BLaER1 (cell line): ENCODE measurements around the gene DLG2.

Experiments used
- H3K27ac ChIP-seq: shearing (Covaris generic); formaldehyde crosslinking; 2 replicates; pipeline ENCODE4 v1.8.1; 2022
- H3K27me3 ChIP-seq: shearing (Covaris generic); formaldehyde crosslinking; 2 replicates; pipeline ENCODE4 v1.8.1; 2022
- H3K36me3 ChIP-seq: shearing (Covaris generic); formaldehyde crosslinking; 2 replicates; pipeline ENCODE4 v1.8.1; 2022
- H3K4me1 ChIP-seq: shearing (Covaris generic); formaldehyde crosslinking; 2 replicates; pipeline ENCODE4 v1.8.1; 2022
- H3K4me2 ChIP-seq: shearing (Covaris generic); formaldehyde crosslinking; 2 replicates; pipeline ENCODE4 v1.8.1; 2022
- H3K4me3 ChIP-seq: shearing (Covaris generic); formaldehyde crosslinking; 2 replicates; pipeline ENCODE4 v1.8.1; 2022
- H3K9ac ChIP-seq: shearing (Covaris generic); formaldehyde crosslinking; 2 replicates; pipeline ENCODE4 v1.8.1; 2022
- H3K9me3 ChIP-seq: shearing (Covaris generic); formaldehyde crosslinking; 2 replicates; pipeline ENCODE4 v1.8.1; 2022
- H4K20me1 ChIP-seq: shearing (Covaris generic); formaldehyde crosslinking; 2 replicates; pipeline ENCODE4 v1.8.1; 2022
- Cebpa-rat ChIP-seq: shearing (Covaris generic); IDR thresholded peaks from 2 replicates; pipeline ENCODE4 v1.8.1; 2022

DLG2 gene

DNA sequence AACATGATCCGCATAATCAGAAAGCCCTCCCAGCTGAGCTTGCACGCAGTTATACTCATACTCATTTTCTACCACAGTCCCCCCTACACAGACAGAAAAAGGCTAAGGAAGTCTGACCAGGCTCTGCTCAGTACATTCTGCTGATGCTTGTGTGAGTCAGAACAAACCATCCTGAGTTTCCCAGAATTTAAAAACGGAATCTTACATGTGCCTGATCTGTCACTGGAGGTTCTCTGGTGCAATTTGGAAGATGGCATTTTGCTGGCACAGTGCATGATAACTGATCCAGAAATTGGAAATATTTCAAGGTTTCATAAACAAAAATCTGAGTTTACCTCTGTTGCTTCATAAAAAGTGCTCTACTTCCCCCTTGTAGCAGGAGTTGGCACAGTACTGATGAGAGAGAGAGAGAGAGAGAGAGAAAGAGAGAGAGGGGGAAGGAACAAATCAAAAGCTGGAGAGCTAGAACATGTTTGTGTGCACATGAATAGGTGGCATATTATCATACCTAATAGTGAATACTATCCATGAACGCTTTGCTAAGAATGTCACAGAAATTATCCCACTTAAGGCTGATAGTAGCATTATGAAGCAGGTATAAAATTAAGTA is 1085.3 kb downstream of the DLG2 start:
- Histone ChIP-seq H3K9me3 (no peaks in the 10 kb centered on the region; the same call in 1 of the 2 replicates), H3K36me3 (no peaks in the 10 kb centered on the region), H3K27me3 (no peaks in the 10 kb centered on the region), H3K9ac (no peak overlapping the region), H3K4me1 (no peaks in the 10 kb centered on the region), H4K20me1 (no peaks in the 10 kb centered on the region), H3K27ac (no peak overlapping the region), H3K4me2 (no peak overlapping the region), H3K4me3 (no peak overlapping the region)
- no peak for TF ChIP-seq Cebpa-rat

DNA sequence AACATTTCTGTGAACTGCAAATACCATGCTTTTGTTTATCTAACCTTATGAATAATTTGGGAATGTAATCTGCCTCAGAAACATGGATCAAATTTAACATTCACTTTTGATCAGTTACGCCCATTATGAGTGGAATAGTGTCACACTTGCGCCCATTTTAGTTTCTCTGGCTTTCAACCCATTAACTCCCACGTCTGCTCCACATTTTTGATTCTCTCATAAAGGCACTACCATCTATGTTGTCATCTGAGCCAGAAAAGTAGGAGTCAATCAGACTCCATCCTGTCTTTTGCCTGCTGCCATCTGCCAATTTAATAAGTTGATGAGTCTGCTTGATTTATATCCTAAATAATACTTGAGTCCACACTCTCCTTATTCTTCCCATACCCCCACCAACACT is 1090.7 kb downstream of the DLG2 start:
- TF ChIP-seq Cebpa-rat, result no peak
- H3K4me1 ChIP-seq, result no peaks in the 10 kb centered on the region
- no peaks in the 10 kb centered on the region for H3K36me3 ChIP-seq
- no peak overlapping the region for H3K9ac ChIP-seq
- no peak overlapping the region for H3K4me3 ChIP-seq
- no peaks in the 10 kb centered on the region; the same call in 1 of the 2 replicates for H3K9me3 ChIP-seq
- H3K27me3 ChIP-seq, result no peaks in the 10 kb centered on the region
- H3K4me2 ChIP-seq, result no peak overlapping the region
- no peaks in the 10 kb centered on the region for H4K20me1 ChIP-seq
- H3K27ac ChIP-seq, result no peak overlapping the region

DNA sequence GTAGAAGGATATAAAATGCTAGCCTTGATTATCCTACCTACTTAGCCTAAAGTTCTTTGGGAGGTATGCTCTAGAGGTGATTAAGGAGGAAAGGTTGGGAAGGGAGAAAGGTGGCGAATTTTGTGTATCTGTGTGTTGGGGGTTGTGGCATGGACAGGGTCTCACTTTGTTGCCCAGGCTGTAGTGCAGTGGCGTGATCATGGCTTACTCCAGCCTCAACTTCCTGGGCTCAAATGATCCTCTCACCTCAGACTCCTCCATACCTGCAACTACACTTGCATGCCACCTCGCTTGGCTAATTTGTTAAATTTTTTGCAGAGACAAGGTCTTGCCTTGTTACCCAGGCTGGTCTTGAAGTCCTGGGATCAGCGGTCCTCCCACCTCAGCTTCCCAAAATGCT is 1094.8 kb downstream of the DLG2 start:
- Histone ChIP-seq H3K9me3 (no peaks in the 10 kb centered on the region), H3K4me2 (no peak overlapping the region), H3K9ac (no peak overlapping the region), H3K4me3 (no peak overlapping the region), H4K20me1 (no peaks in the 10 kb centered on the region), H3K27ac (no peak overlapping the region), H3K27me3 (no peaks in the 10 kb centered on the region), H3K36me3 (no peaks in the 10 kb centered on the region), H3K4me1 (no peaks in the 10 kb centered on the region)
- TF ChIP-seq Cebpa-rat, result no peak

DNA sequence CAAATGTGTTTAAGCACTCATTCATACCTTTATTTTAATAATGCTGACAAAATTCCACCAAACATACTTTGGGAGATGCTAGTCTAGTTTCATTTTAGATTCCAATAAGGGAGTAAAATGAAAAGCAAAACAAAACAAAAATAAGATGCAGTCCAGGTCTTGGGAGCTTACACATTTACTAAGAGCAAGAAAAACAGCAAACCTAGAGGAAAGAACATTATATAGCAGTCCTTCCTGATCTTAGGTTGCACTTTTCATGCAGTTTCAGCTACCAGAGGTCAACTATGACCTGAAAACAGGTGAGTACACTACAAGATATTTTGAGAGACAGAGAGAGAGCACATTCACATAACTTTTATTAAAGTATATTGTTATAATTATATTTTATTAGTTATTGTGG is 1100.9 kb downstream of the DLG2 start:
- Histone ChIP-seq H3K4me1 (no peaks in the 10 kb centered on the region), H3K4me2 (no peak overlapping the region), H4K20me1 (no peaks in the 10 kb centered on the region), H3K4me3 (no peak overlapping the region), H3K36me3 (no peaks in the 10 kb centered on the region), H3K27me3 (no peaks in the 10 kb centered on the region), H3K9ac (no peak overlapping the region), H3K9me3 (no peaks in the 10 kb centered on the region), H3K27ac (no peak overlapping the region)
- no peak for TF ChIP-seq Cebpa-rat

DNA sequence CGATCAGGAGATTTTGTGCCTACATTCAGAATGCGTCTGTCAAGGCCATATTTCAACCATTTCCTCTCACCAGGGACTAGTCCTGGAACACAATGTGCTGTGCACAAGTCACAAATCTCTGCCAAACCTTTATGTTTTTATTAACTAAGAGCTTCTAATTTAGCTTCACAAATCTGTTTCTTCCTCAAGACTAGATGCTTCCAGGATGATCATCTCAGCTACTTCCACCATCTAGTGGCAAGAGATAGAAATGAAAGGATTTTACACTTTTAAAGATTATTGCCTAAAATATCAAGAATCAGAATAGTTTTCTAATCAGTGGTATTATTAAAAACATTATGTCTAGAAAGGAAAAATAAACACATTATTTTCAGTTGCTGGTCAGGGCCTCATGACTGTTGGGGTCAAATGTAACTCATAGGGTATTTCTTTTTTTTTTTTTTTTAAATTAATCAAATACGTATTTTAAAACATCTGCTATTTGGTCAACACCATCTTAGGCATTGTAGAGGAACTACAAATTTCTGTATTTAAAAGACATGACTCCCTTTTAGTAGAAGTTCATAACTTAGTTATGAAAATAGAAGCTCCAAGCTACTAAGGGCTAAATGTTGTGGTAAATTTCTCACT is 1102.6 kb downstream of the DLG2 start:
- H4K20me1 ChIP-seq, result no peaks in the 10 kb centered on the region
- H3K9me3 ChIP-seq, result no peaks in the 10 kb centered on the region
- H3K4me1 ChIP-seq, result no peaks in the 10 kb centered on the region
- H3K4me2 ChIP-seq, result no peak overlapping the region
- H3K36me3 ChIP-seq, result no peaks in the 10 kb centered on the region
- no peaks in the 10 kb centered on the region for H3K27me3 ChIP-seq
- H3K27ac ChIP-seq, result no peak overlapping the region
- no peak overlapping the region for H3K9ac ChIP-seq
- TF ChIP-seq Cebpa-rat, result no peak
- no peak overlapping the region for H3K4me3 ChIP-seq

DNA sequence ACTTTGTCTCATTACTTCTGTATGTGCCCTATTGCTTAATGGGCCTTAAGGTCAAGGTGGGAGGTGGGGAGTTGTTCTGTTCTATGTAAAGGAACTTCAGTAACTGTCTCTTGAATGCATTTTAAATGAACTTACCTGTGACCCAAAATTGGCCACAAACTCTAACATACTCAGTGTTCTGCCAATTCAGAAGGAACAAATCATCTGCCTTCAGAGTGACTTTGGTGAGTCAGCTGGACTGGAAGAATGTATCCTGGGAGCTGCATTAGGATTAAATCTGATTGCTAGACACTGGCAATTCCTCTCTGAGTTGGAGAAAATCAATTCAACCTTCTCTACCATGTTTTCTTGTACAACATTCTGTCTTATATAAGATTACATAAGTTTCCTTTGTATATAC is 1104.8 kb downstream of the DLG2 start:
- no peak overlapping the region for H3K9ac ChIP-seq
- H3K27me3 ChIP-seq, result no peaks in the 10 kb centered on the region
- H3K27ac ChIP-seq, result no peak overlapping the region
- no peak overlapping the region for H3K4me2 ChIP-seq
- no peak for TF ChIP-seq Cebpa-rat
- H3K9me3 ChIP-seq, result no peaks in the 10 kb centered on the region
- no peak overlapping the region for H3K4me3 ChIP-seq
- H3K4me1 ChIP-seq, result no peaks in the 10 kb centered on the region
- no peaks in the 10 kb centered on the region for H3K36me3 ChIP-seq
- H4K20me1 ChIP-seq, result no peaks in the 10 kb centered on the region

DNA sequence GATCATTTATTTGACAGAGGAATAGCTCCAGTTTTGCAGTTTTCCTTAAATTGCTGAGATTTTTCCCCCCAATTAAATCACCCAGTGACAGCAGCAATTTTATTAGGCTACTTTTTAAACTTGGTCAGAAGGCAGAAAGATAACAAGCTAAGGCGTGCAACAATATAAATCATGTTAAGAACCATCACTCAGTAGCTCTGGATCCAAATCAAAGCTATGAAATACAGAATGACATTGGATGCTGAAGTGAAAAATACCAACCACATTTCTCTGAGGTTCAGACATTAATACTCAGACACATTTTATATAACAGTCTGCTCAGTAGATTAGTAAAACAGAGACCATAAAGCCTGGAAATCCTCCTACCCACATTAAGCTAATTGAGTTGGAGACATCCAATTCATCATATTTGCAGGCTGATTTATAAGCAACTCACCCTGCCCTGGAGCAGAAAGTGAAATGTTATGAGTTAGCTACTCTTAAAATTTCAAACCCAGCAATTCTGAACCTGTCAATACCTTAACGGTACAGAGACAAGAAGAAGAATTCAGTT is 1108.4 kb downstream of the DLG2 start:
- no peak overlapping the region for H3K27ac ChIP-seq
- no peaks in the 10 kb centered on the region for H3K27me3 ChIP-seq
- no peak for TF ChIP-seq Cebpa-rat
- H4K20me1 ChIP-seq, result no peaks in the 10 kb centered on the region
- no peak overlapping the region for H3K4me3 ChIP-seq
- H3K36me3 ChIP-seq, result no peaks in the 10 kb centered on the region
- H3K4me2 ChIP-seq, result no peak overlapping the region
- H3K9ac ChIP-seq, result no peak overlapping the region
- no peaks in the 10 kb centered on the region for H3K9me3 ChIP-seq
- no peaks in the 10 kb centered on the region for H3K4me1 ChIP-seq

DNA sequence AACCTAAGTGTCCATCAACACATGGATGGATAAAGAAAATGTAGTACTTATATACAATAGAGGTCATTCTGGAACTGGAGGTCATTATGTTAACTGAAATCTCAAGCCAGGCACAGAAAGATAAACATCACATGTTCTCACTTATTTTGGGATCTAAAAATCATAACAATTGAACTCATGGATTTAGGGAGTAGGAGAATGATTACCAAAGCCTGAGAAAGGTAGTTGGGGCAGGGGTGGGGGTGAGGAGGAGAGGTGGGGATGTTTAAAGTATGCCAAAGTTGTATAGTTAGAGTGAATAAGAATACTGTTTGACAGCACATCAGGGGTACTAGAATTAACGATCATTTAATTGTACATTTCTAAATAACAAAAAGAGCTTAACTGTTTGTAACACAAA is 1112.7 kb downstream of the DLG2 start:
- H3K9ac ChIP-seq, result no peak overlapping the region
- H3K27ac ChIP-seq, result no peak overlapping the region
- H4K20me1 ChIP-seq, result no peaks in the 10 kb centered on the region
- no peaks in the 10 kb centered on the region for H3K9me3 ChIP-seq
- no peak overlapping the region for H3K4me2 ChIP-seq
- no peak overlapping the region for H3K4me3 ChIP-seq
- H3K36me3 ChIP-seq, result no peaks in the 10 kb centered on the region
- H3K27me3 ChIP-seq, result no peaks in the 10 kb centered on the region
- no peaks in the 10 kb centered on the region for H3K4me1 ChIP-seq
- no peak for TF ChIP-seq Cebpa-rat

DNA sequence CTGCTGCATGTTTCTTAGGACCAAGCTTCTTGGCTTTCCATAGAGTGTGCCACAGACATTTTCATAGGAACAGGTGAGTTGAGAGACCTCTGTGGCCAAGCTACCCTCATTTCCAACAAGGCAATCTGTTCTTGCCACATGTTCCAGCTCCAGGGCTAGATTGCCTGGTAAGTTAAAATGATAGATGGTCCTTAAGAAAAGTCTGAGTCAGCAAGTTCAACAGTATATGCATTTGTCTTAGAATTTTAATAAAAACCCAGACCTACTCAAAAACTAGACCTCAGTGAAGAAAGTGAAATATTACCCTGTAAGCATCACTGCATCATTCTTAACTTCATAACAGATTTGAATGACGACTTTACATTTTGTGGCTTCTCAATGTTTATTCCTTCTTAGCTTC is 1123.6 kb downstream of the DLG2 start:
- H4K20me1 ChIP-seq, result no peaks in the 10 kb centered on the region
- no peak overlapping the region for H3K27ac ChIP-seq
- no peak overlapping the region for H3K4me3 ChIP-seq
- H3K9me3 ChIP-seq, result no peaks in the 10 kb centered on the region
- H3K4me2 ChIP-seq, result no peak overlapping the region
- TF ChIP-seq Cebpa-rat, result no peak
- H3K4me1 ChIP-seq, result no peaks in the 10 kb centered on the region
- no peaks in the 10 kb centered on the region for H3K36me3 ChIP-seq
- H3K27me3 ChIP-seq, result no peaks in the 10 kb centered on the region
- no peak overlapping the region for H3K9ac ChIP-seq

DNA sequence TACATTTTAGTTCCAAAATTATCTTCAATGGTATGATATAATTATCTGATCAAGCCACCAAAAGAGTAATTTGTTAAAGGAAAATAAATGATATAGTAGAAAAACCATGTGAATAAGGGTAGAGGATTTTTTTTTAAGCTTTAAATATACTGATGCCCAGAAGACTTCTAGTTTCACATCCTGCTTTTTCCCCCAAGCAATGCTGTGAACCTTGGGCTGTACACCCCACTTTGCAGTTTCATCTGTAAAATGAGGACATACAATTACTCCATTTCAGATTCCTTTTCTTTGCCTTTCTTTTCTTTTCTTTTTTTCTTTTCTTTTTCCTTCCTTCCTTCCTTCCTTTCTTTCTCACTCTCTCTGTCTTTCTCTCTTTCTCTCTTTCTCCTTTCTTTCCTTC is 1125.4 kb downstream of the DLG2 start:
- Histone ChIP-seq H3K9me3 (no peaks in the 10 kb centered on the region), H3K4me3 (no peak overlapping the region), H3K4me1 (no peaks in the 10 kb centered on the region), H3K36me3 (no peaks in the 10 kb centered on the region), H3K27ac (no peak overlapping the region), H3K4me2 (no peak overlapping the region), H3K27me3 (no peaks in the 10 kb centered on the region), H4K20me1 (no peaks in the 10 kb centered on the region), H3K9ac (no peak overlapping the region)
- no peak for TF ChIP-seq Cebpa-rat
